Ovary (tissue), 9 donors: ENCODE data around the gene MEG3. TPM values are rescaled to one million over a fixed set of nuclear protein-coding genes. Genes with fewer than 3 reads are reported as not detected.

Experiments
- DNase-seq, 5 donors: peaks; one replicate each; pipeline ENCODE4 v3.0.0-alpha.2; 2019 to 2020
- H3K27ac ChIP-seq, 2 donors: fragments of 200-600 bp; one replicate each; pipeline versions ENCODE4 v1.5.1 to v1.8.0; 2019 to 2022
- H3K27me3 ChIP-seq: fragments of 200-600 bp; one replicate; pipeline ENCODE4 v1.8.0; 2022
- H3K36me3 ChIP-seq: fragments of 200-600 bp; sonication (generic); one replicate; pipeline ENCODE4 v1.5.1; 2019
- H3K4me1 ChIP-seq: one replicate; pipeline ENCODE4 v1.8.1; 2013; ENCODE audit warnings: mild to moderate bottlenecking, moderate library complexity; ENCODE audit not compliant: insufficient read depth
- H3K4me3 ChIP-seq: fragments of 200-600 bp; sonication (generic); one replicate; pipeline ENCODE4 v1.5.1; 2017
- H3K9me3 ChIP-seq, 2 donors: fragments of 200-600 bp in 1 of 2; sonication (generic) in 1 of 2; one replicate each; pipeline versions ENCODE4 v1.5.1 to v1.8.1; 2013 to 2019; ENCODE audit warnings: mild to moderate bottlenecking in 1 of 2, moderate library complexity in 1 of 2
- EP300 ChIP-seq: sonication (generic); formaldehyde crosslinking; IDR thresholded peaks from one replicate; pipeline ENCODE4 v1.6.1; 2017; ENCODE audit warnings: antibody characterized with exemption
- POLR2A ChIP-seq: fragments of 450-650 bp; IDR thresholded peaks from one replicate; pipeline ENCODE4 v1.6.1; 2017; ENCODE audit warnings: antibody characterized with exemption, mild to moderate bottlenecking, moderate library complexity
- WGBS, 3 donors: extraction: QIAGEN DNeasy Blood & Tissue Kit in 1 of 3; methylation state at CpG; one replicate each; pipeline versions ENCODE4 v1.1.5 to v1.1.7; 2013 to 2017; 5-methylcytosine and 5-hydroxymethylcytosine counted together
- intact Hi-C, 4 donors: fragments of 100-400 bp; cut with DNase I; formaldehyde crosslinking; loops; one replicate each; pipeline versions ENCODE4 v1.11.0 to v1.15.1; 2022 to 2023
- polyA plus RNA-seq, 2 donors: library from polyadenylated mRNA; stranded (reverse); fragments of 200-250 nt in 1 of 2; fragments of 350-450 nt in 1 of 2; fragmentation: Illumina TruSeq in 1 of 2; extraction: RNeasy Lipid Tissue Mini Kit (QIAGEN cat#74804) in 1 of 2; gene quantifications; one replicate each; pipeline ENCODE4 v1.2.3, GENCODE V29; 2013 to 2014
- total RNA-seq, 7 donors: library from RNA; depleted of rRNA in 2 of 7; stranded (reverse); fragments of >200 nt in 2 of 7; fragmentation: NEBNext Ultra II Directional in 3 of 7; extraction: Animal tissue kit (Norgen Biotek cat#: 25700) in 3 of 7; gene quantifications; one replicate each; pipeline versions ENCODE4 v1.1.0 to v1.2.4, GENCODE V29; 2016 to 2023
- TF ChIP-seq, protein P1 (sequence below), 3 donors: fragments of 450-650 bp in 2 of 3; fragments of 200-600 bp in 1 of 3; IDR thresholded peaks; one replicate each; pipeline versions ENCODE4 v1.5.1 to v1.8.0; 2016 to 2022; ENCODE audit warnings: antibody characterized with exemption in 3 of 3, mild to moderate bottlenecking in 1 of 3
- donor health status: DM: no; HTN: no; CAD: no; lungs with moderate emphysema.
- donor health status: DM: no; HTN: no; CAD: no.
- donor health status: Bipolar disorder and iron deficiency.
- donor health status: DM: yes; HTN: yes; CAD: no.
- donor health status: DM: no; HTN: no; CAD: no.
- donor health status: DM: yes; HTN: yes; CAD: no.

Gene MEG3
- total and polyA plus RNA-seq, 9 donors = 186 to 1,950 (median 396) TPM

- TF ChIP-seq, protein P1, sequence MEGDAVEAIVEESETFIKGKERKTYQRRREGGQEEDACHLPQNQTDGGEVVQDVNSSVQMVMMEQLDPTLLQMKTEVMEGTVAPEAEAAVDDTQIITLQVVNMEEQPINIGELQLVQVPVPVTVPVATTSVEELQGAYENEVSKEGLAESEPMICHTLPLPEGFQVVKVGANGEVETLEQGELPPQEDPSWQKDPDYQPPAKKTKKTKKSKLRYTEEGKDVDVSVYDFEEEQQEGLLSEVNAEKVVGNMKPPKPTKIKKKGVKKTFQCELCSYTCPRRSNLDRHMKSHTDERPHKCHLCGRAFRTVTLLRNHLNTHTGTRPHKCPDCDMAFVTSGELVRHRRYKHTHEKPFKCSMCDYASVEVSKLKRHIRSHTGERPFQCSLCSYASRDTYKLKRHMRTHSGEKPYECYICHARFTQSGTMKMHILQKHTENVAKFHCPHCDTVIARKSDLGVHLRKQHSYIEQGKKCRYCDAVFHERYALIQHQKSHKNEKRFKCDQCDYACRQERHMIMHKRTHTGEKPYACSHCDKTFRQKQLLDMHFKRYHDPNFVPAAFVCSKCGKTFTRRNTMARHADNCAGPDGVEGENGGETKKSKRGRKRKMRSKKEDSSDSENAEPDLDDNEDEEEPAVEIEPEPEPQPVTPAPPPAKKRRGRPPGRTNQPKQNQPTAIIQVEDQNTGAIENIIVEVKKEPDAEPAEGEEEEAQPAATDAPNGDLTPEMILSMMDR (IDR thresholded peaks at IDR 0.05) = peak; percentile 20 to 63 (median 50)
- no peak for TF ChIP-seq POLR2A
- peak; percentile 48 to 80 (median 59) for DNase-seq
- Histone ChIP-seq H3K4me3 (peak overlapping the region; percentile 49), H3K27me3 (no peaks in the 10 kb centered on the region), H3K27ac (peak overlapping the region in 1 of 2 donors; percentile 72), H3K9me3 (no peaks in the 10 kb centered on the region), H3K4me1 (peaks cover 2% of the 10 kb centered on the region), H3K36me3 (no peaks in the 10 kb centered on the region)
- intact Hi-C loops = loop anchor here in 3 of 4 donors (5.0 to 10.0 kb wide), 5 partner anchors 121 to 443 kb away; no protein-coding TSS in a partner anchor
- 54 to 65% (median 54%) methylated on average over 21 to 26 of the region's 26 CpGs for WGBS, 3 donors
These were observed 2.3 kb downstream of the MEG3 start for GRCh38 chr14:100828031-100828769.

GRCh38 chr14:100830681-100831080, 4.8 kb downstream of the MEG3 start:
- intact Hi-C loops = no loop called here
- H3K27ac ChIP-seq = no peak overlapping the region
- no peaks in the 10 kb centered on the region for H3K36me3 ChIP-seq
- no peaks in the 10 kb centered on the region for H3K27me3 ChIP-seq
- no peak for DNase-seq
- 73 to 77% (median 76%) methylated on average over 8 of the region's 8 CpGs for WGBS, 3 donors
- TF ChIP-seq EP300 (no peak), POLR2A (no peak)
- TF ChIP-seq, protein P1 (IDR thresholded peaks at IDR 0.05) = no peak
- no peak overlapping the region for H3K4me3 ChIP-seq
- no peaks in the 10 kb centered on the region for H3K9me3 ChIP-seq
- no peaks in the 10 kb centered on the region for H3K4me1 ChIP-seq

DNA sequence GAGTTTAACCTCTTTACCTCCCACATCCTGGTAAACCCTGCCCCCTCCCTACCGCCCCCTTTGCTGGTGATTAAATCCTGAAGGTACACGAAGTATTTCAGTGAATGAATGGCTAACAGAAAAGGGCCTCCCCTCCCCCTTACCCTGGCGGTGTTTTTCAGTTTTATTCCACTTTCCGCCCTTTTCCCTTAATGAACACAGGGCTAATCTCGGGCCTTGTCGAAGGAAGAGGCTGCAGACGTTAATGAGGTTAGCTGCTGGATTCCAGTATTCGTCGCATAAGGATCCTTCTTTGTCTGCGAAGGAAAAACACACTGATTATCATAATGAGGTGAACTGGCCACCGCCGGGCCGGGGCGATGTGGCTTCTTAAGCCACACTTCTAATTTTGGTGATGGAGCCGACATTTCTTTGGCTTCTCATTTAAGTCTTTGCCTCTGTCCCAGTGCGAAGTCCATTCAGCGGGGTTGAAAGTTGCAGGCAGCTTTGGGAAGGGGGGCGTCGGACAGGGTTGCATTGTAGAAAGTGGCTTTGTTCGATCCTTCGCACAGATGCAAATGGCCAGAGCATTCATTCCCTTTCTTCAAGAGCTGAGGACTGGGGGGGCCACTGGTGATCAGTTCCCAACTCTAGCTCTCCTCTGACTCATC, 6.5 kb downstream of the MEG3 start:
- H3K4me1 ChIP-seq = no peaks in the 10 kb centered on the region
- no peak overlapping the region for H3K4me3 ChIP-seq
- H3K36me3 ChIP-seq = no peaks in the 10 kb centered on the region
- peak in 2 of 5 donors; percentile 33 to 40 for DNase-seq
- H3K9me3 ChIP-seq = no peaks in the 10 kb centered on the region
- WGBS, 3 donors = 71 to 76% (median 73%) methylated on average over 21 of the region's 21 CpGs
- no peak overlapping the region for H3K27ac ChIP-seq
- intact Hi-C loops = no loop called here
- TF ChIP-seq POLR2A (no peak), EP300 (no peak)
- TF ChIP-seq, protein P1 (IDR thresholded peaks at IDR 0.05) = no peak
- H3K27me3 ChIP-seq = no peaks in the 10 kb centered on the region

- Histone ChIP-seq H3K27ac (no peak overlapping the region), H3K9me3 (no peaks in the 10 kb centered on the region), H3K36me3 (no peaks in the 10 kb centered on the region), H3K4me1 (no peaks in the 10 kb centered on the region), H3K27me3 (no peaks in the 10 kb centered on the region), H3K4me3 (no peak overlapping the region)
- TF ChIP-seq POLR2A (no peak), EP300 (no peak)
- TF ChIP-seq, protein P1 (IDR thresholded peaks at IDR 0.05) = no peak
- WGBS, 3 donors = 86 to 89% (median 87%) methylated on average over 15 of the region's 15 CpGs
- DNase-seq = peak in 1 of 5 donors; percentile 51
- intact Hi-C loops = no loop called here
These were observed 8.3 kb downstream of the MEG3 start for GRCh38 chr14:100834082-100834793.
